ENCODE measurements around the gene FGFR3.
A peak's percentile ranks its signal among the peaks of the same experiment; 100 is the strongest.

The FGFR3 gene

GRCh38 chr4:1766106-1767060 lies 26.7 kb upstream of the FGFR3 start:
- no peaks in the 10 kb centered on the region for H3K79me2 ChIP-seq (ENCODE audit: low read length)
- H3K36me3 ChIP-seq (replicated peaks; ENCODE audit: insufficient read depth, low read length): no peaks in the 10 kb centered on the region
- no peak overlapping the region for H3K4me3 ChIP-seq (ENCODE audit: low read length)
- H3K9ac ChIP-seq (ENCODE audit: low read length): no peak overlapping the region
- H2AFZ ChIP-seq (ENCODE audit: low read length): no peak overlapping the region
- no peaks in the 10 kb centered on the region for H3K9me2 ChIP-seq (replicated peaks; ENCODE audit: insufficient read depth, low read length)
- peaks cover 82% of the 10 kb centered on the region for H3K27me3 ChIP-seq (replicated peaks; ENCODE audit: insufficient read depth, low read length)
- no peaks in the 10 kb centered on the region for H3K4me1 ChIP-seq (ENCODE audit: low read length)
- no peak overlapping the region for H3K4me2 ChIP-seq (ENCODE audit: low read depth, low read length)
- no peaks in the 10 kb centered on the region; the same call in 1 of the 2 replicates for H4K20me1 ChIP-seq (ENCODE audit: insufficient read depth, low read length)
- H3K27ac ChIP-seq (ENCODE audit: low read length): no peak overlapping the region
- H3K9me3 ChIP-seq (replicated peaks; ENCODE audit: insufficient read depth, low read length): no peaks in the 10 kb centered on the region
- TF ChIP-seq EZH2phosphoT487 (IDR thresholded peaks at IDR 0.05; ENCODE audit: low read length) (no peak), CTCF (IDR thresholded peaks at IDR 0.05; ENCODE audit: low read length) (no peak), EZH2 (optimal IDR thresholded peaks at IDR 0.05; ENCODE audit: low read depth, low read length) (no peak)
- no peaks in the 10 kb centered on the region for H3F3A ChIP-seq (ENCODE audit: insufficient read depth, low read length)
- DNase-seq: no peak

GRCh38 chr4:1767061-1767769 lies 25.9 kb upstream of the FGFR3 start:
- Histone ChIP-seq H3K4me2 (ENCODE audit: low read depth, low read length) (no peak overlapping the region), H3F3A (ENCODE audit: insufficient read depth, low read length) (no peaks in the 10 kb centered on the region), H3K36me3 (replicated peaks; ENCODE audit: insufficient read depth, low read length) (no peaks in the 10 kb centered on the region), H3K4me1 (ENCODE audit: low read length) (no peaks in the 10 kb centered on the region), H2AFZ (ENCODE audit: low read length) (no peak overlapping the region), H4K20me1 (ENCODE audit: insufficient read depth, low read length) (no peaks in the 10 kb centered on the region; the same call in 1 of the 2 replicates), H3K4me3 (ENCODE audit: low read length) (peak overlapping the region; percentile 33; the same call in 1 of the 2 replicates), H3K27ac (ENCODE audit: low read length) (no peak overlapping the region), H3K9me3 (replicated peaks; ENCODE audit: insufficient read depth, low read length) (no peaks in the 10 kb centered on the region), H3K9ac (ENCODE audit: low read length) (no peak overlapping the region), H3K27me3 (replicated peaks; ENCODE audit: insufficient read depth, low read length) (peaks cover 83% of the 10 kb centered on the region), H3K79me2 (ENCODE audit: low read length) (no peaks in the 10 kb centered on the region), H3K9me2 (replicated peaks; ENCODE audit: insufficient read depth, low read length) (no peaks in the 10 kb centered on the region)
- TF ChIP-seq EZH2phosphoT487 (IDR thresholded peaks at IDR 0.05; ENCODE audit: low read length) (no peak), CTCF (IDR thresholded peaks at IDR 0.05; ENCODE audit: low read length) (no peak), EZH2 (optimal IDR thresholded peaks at IDR 0.05; ENCODE audit: low read depth, low read length) (no peak)
- no peak for DNase-seq

- Histone ChIP-seq H3K36me3 (replicated peaks; ENCODE audit: insufficient read depth, low read length) (no peaks in the 10 kb centered on the region), H3K79me2 (ENCODE audit: low read length) (no peaks in the 10 kb centered on the region), H3K9me2 (replicated peaks; ENCODE audit: insufficient read depth, low read length) (no peaks in the 10 kb centered on the region), H3F3A (ENCODE audit: insufficient read depth, low read length) (no peaks in the 10 kb centered on the region), H2AFZ (ENCODE audit: low read length) (no peak overlapping the region), H3K4me3 (ENCODE audit: low read length) (no peak overlapping the region), H3K4me2 (ENCODE audit: low read depth, low read length) (no peak overlapping the region; the same call in 1 of the 2 replicates), H3K9ac (ENCODE audit: low read length) (no peak overlapping the region), H3K27me3 (replicated peaks; ENCODE audit: insufficient read depth, low read length) (peaks cover 83% of the 10 kb centered on the region), H3K27ac (ENCODE audit: low read length) (no peak overlapping the region), H3K9me3 (replicated peaks; ENCODE audit: insufficient read depth, low read length) (no peaks in the 10 kb centered on the region), H3K4me1 (ENCODE audit: low read length) (no peaks in the 10 kb centered on the region), H4K20me1 (ENCODE audit: insufficient read depth, low read length) (no peaks in the 10 kb centered on the region; the same call in 1 of the 2 replicates)
- DNase-seq: peak; percentile 26
- TF ChIP-seq CTCF (IDR thresholded peaks at IDR 0.05; ENCODE audit: low read length) (peak; percentile 21), EZH2phosphoT487 (IDR thresholded peaks at IDR 0.05; ENCODE audit: low read length) (no peak)
Measured at GRCh38 chr4:1767770-1768366, 25.2 kb upstream of the FGFR3 start.
